GM21526 (cell line): ENCODE measurements around the gene EFEMP1.
A peak's percentile ranks its signal among the peaks of the same experiment; 100 is the strongest.

Source experiments
- ATAC-seq: cut with Tn5 transposase; IDR thresholded peaks from one replicate; pipeline ENCODE4 v1.9.1; 2021; ENCODE audit warnings: moderate library complexity; ENCODE audit not compliant: unreplicated experiment, low FRiP score

Gene EFEMP1

DNA sequence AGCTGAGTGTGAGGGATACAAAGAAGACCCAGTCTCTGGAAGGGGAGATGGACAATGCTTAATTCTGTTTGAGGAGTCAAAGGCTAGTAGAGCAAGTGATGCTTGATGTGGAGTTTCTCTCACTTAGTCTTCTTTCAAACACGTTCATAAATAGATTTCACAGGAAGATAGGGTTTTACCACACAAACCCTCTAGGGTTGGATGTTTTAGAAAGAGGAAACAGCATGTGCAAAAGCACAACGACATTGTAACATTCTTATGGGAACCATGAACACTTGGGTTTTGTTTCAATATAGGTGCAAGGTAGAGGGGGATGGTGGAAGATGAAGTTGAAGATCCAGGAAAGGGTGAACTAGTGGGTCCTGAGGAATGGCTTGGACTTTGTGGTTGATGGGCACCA is 10.8 kb upstream of the EFEMP1 start:
- ATAC-seq = no peak

DNA sequence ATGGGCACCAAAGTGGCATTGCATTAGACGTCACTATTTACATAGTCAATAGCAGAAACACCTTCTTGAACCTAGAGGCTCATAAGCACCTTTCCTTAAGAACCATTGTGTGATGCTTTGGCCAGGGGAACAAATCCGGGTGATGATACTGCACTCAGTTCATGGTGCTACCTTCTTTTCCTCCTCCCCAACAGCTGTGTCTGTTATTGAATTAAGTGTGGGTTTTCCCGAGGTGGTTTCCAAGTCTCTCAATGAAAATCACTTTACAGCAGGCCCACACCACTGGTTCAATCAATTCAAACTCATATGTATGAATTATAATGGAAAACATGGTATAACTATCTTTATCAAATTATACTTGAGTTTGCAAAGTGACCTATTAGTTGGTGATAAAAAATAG is 9.3 kb upstream of the EFEMP1 start:
- no peak for ATAC-seq

DNA sequence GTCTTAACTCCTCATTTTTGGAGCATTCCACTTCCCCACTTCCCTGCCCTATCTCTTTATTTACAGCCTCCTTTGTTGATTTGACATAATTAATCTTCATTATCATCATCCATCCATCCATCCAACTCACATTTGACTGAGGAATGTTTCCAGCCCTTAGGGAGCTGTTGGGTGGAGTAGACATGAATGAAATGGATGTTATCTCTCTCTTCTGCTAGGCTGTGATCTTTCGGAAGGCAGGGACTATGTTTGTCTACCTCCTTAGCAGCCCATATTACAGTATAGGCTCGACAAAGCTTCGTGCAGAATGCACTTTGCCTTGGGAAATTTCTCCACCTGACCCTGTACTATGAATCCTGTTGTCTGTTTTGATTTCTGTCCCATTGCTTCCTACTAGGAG is 7.7 kb upstream of the EFEMP1 start:
- no peak for ATAC-seq

DNA sequence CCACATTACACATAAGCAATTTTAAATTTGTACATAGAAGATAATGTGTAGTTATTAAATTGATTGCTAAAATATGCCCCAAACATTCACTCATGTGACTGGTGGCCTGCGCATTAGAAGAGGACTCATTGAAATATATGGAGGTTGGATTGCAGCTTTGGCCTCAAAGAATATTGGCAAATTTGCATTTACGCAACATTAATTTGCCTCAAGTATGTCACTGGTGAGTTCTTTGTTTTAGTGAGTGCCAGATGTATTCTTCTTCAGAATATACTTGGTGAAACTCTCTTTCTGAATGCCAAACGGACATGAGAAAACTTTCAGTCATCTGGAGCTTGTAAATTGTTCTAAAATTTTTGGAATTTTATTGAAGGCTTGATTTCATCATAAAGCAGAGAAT is 5.9 kb upstream of the EFEMP1 start:
- no peak for ATAC-seq

DNA sequence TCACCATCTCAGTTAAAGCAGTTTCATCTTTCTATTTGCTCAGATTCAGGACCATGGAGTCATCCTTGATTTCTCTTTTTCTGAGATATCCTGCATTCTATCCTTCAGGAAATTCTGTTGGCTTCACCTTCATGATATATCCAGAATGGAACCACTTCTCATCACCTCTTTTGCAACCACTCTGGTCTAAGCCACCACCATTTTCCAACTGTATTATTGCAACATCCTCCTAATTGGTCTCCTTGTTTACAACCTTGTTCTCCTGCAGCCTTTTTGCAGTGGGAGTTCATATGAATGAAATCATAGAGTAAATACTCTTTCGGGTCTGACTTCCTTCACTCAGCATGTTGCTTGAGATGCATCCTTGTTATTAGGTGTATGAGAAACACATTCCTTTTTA is 3.4 kb upstream of the EFEMP1 start:
- ATAC-seq = no peak

DNA sequence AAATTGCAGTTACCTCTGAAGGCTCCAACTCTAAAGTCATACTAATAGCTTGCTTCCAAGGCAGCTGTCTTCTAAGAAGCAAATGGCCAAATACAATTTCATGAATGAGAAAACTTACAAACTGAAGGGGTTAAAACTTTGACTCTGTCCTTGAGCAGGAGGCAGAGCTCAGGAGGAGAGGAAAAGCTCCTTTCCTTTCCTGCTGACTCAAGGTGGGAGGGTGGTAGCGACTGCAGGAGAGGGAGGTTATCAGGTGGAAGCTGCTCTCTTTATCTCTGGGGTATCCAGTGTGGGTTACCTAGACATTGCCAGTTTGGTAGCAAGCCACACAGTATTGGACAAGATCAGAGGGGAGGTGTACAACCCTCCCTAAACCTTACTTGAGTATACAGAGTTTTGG is 2.7 kb upstream of the EFEMP1 start:
- no peak for ATAC-seq

DNA sequence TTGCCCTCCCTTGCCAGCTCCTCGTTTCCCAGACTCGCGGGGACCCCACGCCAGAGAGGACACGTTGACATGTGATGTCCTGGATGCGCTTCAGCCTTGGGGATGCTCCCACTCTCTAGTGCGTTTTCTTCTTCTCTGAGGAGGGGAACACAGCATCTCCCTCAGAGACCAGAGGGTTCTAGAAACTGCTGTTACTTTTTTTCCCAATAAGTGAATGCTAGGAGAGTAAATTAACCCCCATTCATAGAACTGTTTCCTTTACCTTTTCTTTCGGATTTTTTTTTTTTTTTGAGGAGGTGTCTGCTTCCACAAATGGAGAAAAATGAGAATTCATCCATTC is 370 bp upstream of the EFEMP1 start:
- no peak for ATAC-seq

DNA sequence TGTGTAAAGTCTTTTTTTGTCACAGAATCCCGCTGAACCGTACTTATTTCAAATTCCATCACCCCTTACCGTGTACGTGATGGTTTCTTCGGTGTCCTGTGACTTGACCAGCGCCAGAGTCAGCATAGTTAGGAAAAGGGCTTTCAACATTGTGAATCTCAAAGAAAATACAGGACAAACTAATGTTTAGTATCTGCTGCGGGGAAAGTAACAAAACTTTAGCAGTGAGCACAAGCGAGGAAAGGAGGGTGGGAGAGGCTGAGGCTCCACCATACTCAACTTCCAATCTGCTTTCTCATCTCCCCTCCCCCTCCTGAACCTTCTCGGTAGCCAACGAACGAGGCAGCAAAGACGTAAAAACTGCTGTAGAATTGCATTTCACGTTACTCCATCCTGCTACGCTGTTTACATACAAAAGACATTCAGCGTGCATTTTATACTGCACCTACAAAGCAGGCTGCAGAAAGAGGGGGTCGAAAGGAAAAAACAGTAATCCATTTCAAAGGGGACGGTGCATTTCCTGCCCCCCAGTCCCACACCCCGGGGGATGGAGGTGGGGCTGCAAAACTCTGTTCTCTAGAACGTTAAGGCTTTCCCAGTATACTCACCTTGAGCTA is 1.2 kb downstream of the EFEMP1 start:
- ATAC-seq = no peak

DNA sequence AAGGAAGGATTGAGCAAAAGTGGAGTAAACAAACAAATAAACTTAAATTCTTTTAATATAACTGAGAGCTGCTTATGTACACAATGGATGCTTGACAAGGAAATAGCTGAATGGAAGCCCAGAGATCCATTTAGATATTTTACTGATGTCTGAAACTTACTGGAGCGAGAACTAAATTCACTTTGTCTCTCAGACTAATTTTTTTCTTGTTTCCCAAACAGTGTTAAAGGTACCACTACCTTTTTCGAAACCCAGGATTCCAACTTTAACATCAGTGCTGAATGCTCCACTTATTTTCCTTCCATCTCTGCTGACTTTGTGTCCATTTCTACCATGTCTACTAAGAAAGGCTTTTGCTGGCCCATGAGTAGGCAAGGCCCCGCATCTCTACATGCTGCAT is 4.0 kb downstream of the EFEMP1 start:
- ATAC-seq = no peak

DNA sequence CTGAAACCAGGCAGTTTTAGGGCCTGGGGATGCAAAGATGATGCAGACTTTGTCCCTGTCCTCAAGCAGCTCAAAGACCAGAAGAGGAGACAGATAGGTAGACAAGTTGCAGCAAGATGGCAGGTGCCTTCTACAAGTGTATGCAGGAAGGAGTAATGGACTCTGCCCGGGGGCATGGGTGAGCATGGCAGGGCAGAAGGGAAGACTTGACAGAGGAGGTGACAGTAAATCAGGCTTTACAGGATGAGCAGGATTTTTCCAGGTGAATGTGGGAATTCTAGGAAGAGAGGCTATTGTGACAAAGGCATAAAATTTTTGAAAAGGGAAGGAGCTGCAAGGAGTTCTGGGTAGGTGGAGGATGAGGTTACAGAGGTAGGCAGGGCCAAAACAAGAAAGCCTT is 4.7 kb downstream of the EFEMP1 start:
- ATAC-seq = no peak

DNA sequence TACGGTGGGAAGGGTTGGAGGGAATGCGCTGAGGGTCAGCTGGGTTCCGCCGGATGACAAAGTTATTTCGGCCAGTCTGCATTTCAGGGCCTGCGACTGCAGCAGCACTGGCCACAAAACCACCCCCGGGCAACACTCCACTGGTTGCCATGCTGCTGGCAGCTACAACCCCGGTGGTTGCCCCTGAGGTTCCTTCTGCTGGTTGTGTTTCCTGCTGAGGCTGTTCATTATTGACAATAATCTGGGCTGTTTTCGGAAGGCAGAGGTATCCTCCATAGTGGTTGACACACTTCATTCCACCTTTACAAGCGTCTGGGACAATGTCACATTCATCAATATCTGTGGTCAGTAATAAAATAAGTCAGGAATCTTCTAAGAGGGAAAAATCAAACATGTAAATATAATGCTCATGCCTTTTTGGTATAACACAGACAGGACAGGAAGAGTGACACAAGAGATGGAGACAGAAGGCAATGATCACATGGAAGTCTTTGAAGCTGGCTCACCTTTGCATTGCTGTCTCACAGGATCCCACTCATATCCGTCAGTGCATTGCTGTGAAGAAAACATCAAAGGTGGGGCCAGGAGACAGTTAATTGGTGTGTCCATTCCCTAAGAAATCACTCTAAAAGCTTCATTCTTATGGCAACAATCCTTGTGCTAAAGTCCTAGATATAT is 5.7 kb downstream of the EFEMP1 start:
- no peak for ATAC-seq

DNA sequence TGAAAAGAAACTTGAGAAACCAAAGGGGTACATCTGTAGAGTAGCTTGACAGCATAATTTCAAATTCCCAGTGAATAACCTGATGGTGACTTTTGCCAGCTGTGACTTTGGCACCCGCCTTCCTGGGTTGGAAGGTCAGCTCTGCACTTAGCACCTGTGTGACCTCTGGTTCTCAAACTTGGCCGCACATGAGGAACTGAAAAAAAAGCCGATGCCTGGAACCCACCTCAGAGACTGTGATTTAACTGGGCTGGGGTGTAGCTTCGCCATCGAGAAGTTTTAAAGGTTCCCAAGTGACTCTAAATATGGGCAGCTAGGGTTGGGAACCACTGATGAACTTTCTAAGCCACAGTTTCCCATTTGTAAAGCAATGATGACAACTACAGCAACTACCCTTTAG is 6.5 kb downstream of the EFEMP1 start:
- peak; percentile 63 for ATAC-seq

DNA sequence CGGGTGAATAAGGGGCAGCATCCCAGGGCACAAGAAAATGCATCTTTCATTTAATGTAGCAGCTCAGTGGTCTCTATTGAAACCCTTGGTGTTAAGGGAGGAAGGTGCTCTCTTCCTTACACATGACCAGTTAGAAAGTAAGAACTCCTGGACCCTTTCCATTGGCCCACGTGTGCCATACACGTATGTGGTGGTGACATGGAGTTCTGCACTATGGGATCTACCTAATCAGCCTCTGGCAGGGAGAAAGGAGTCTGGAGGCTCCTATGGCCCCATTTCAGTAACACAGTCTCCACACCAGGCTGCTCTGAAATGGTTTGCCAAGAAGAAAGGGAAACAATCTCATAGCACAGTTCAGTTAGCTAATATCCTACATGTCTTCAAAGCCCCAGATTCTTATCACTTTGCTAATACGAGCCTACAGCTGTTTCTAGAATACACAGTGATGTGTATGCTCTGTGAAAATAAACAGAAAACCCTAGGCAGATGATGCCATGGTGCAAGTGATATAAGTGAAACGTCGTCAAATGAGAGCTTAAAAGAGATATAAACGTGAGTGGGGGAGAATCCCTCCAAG is 7.0 kb downstream of the EFEMP1 start:
- no peak for ATAC-seq

DNA sequence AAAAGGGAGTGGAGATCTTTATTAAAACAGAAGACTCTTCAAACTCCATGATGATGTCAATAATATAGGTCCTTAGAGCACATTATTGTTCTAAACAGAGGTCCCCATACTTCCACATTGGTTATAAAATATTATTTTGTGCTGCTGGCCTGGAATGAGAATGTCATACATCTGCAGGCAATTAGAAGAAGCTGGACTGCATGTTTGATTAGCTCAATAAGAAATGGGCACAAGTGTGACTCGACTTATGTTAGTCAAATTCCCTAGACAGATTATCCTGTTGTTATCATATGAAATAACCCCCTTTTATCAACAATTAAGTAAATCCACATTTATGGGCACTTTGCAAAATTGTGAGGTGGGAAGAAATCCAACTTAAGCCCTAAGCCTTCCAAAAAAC is 8.8 kb downstream of the EFEMP1 start:
- ATAC-seq = no peak

DNA sequence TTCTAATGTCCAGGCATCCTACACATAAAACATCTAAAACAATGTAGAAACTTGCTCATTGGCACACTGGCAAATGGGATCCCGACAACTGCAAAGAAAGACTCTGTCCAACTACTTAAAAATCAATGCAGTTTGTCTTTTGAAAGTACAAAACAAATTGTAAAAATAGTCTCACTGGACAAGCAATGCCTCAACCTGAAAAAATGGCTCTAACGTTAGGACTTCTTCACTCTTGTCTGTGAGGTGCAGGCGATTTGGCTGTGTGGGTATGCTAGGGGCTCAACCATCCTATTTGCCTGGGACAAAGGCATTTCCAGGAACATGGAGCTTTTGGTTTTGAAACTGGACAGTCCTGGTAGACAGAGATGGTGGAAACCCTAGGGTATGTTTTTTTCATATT is 10.7 kb downstream of the EFEMP1 start:
- no peak for ATAC-seq

DNA sequence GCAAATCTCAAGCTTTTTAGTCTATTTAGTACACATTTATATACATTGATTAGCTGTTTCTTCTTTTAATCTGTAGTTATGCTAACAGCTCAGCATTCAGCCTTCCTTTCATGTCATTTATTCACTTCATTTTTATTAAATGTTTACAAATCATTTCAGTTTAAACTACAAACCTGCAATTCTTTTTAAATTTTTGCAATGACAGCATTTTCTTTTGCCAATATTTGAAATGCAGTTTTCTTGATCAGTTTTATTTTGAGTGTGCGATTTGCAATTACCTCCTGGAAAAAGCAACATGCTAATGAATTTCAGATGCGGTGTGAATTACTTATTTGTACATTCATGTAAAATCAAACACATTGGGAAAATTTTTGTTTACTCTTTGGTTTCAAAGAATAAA is 13.5 kb downstream of the EFEMP1 start:
- no peak for ATAC-seq

DNA sequence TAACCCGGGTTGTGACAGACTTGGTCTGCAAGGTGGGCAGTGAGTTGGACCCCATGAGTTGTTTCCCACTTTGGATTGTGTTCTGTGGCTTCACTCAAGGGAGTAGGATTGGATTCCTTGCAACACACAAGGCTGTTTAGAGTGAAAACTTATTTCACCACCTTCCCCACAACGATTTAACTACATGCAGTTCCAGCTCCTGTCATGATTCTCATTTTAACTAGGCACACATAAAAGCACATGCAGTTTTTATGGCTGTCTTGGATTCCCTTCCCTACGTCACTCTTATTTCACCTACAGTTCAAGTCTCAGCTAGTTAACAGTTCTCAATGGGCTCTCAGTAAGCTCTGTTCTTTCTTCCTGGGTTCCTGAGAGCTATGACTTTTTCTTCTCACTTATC is 15.9 kb downstream of the EFEMP1 start:
- ATAC-seq = no peak

DNA sequence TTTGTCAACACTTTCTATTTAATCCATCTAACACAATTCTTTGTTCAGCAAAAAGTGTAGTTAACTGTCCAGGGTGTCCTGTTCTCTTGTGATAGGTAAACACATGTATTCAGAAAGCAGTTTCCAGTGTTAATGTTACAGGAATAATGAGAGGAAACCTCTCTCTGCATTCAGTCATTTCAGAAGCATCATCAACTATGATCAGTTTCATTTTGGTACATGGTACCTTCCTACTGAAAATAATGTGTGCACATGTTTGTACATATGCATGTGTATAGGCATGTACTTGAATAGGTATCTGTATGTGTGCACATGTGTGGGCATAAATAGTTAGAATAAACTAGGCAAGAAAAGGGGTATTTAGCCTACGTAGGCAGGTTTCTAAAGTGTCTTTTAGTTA is 16.6 kb downstream of the EFEMP1 start:
- ATAC-seq = no peak

DNA sequence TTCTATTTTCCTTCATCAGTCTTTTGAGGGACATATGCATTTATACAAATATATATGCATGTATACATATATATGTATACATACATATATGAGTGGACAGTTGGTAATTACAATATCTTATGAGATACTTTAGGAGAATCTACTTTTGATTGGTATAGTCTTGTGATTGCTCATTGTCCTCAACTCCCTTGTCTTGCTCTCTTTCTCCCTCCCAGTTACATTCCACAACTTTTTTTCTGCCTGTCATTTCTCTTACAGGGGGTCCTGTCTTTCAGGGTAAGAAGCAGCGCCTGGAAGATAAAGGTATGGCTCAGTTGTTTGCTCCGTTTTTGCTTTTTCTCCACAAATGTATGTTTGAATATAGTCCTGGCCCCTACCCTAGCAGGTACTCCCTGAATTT is 19.9 kb downstream of the EFEMP1 start:
- ATAC-seq = no peak

DNA sequence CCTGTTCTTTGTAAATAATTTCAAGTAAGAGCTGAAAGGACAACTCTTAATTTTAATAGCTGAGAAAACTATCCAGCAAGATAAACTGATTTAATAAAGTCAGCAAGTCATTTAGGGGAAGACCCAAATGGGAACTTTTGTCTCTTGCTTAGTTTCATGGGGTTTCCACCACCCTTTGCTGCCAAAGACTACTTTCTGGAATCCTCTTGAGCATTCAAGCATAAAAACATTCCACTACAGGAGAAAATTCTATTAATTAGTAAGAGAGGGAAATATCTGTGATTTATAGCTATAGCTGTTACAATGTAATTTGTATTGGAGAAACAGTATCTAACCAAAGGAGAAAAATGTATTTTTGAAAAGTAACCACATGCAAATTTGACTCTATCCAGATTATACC is 20.6 kb downstream of the EFEMP1 start:
- ATAC-seq = no peak

DNA sequence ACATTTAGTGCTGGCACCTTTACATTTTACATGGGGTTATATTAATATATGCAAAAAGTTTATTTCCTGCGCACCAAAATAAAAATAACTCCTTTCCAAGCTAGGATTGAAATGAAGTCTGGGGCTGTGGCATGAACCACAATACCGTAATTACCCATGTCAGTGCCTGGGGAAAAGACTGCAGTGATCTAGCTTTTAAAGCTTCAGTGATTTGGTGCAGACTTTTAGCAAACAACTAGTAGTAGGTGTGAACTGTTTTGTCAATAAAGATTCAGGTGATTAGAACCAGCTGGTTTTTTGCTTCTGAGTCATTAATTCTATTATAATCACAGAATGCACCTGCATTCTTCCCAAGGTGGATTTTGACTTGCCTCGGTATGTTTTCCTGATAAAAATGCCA is 21.2 kb downstream of the EFEMP1 start:
- no peak for ATAC-seq

DNA sequence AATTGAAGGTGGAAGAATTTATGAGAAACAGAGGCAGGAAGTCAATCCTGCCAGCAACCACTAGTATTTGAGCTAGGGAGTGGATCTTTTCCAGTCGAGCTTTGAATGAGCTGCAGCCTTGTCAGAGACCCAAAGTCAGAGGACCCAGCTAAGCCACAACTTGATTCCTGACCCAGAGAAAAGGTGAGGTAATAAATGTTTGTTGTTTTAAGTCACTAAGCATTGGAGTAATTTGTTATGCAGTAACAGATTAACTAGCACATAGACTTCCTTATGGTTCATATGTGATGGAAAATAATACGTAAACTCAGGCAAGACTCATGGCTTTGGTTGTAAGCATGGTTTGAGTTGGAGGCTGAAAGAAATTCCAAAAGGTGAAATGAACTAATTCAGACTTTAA is 21.6 kb downstream of the EFEMP1 start:
- ATAC-seq = no peak

DNA sequence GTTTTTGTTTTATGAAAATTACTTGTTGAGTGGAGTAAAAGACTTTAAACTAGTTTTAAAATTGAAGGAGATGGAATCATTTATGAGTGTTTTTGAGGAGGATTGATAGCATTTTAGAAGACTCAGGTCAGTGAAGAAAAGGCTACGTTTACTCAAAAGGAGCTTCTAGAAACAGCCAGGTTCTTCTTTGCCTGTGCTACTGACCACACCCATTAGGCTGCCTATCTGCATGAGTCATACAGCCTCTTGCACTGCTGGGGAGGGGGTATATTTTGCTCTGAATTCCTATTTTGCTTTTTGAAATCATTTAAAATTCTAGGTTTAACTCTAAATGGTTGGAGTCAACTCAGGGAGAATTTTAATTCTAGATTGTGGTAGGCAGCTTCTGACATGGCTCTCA is 22.3 kb downstream of the EFEMP1 start:
- no peak for ATAC-seq
